ENCODE results near the gene MRGPRD. TPM values are rescaled to one million over a fixed set of nuclear protein-coding genes. Genes with fewer than 3 reads are reported as not detected.

MRGPRD gene
- total RNA-seq, 1 experiment from 2014 or later, result not detected

- Histone ChIP-seq H3K9me3 (ENCODE audit: control insufficient read depth in 1 of 2, insufficient read depth in 1 of 2, low read depth in 1 of 2, low read length in 2 of 2) (no peaks in the 10 kb centered on the region), H3K4me3 (replicated peaks in 1 of 2; ENCODE audit: low read depth in 1 of 2, low read length in 2 of 2) (no peak overlapping the region), H3K9ac (ENCODE audit: low read length) (no peak overlapping the region), H3K27me3 (ENCODE audit: insufficient read depth, low read length) (no peaks in the 10 kb centered on the region), H3K36me3 (ENCODE audit: control insufficient read depth in 1 of 2, insufficient read depth in 2 of 2, low read length in 2 of 2) (no peaks in the 10 kb centered on the region), H3K4me2 (ENCODE audit: low read length) (no peak overlapping the region), H3K27ac (ENCODE audit: low read depth, low read length) (no peak overlapping the region), H3K4me1 (ENCODE audit: control insufficient read depth in 1 of 2, insufficient read depth in 2 of 2, low read length in 2 of 2) (no peaks in the 10 kb centered on the region; a peak in 1 of 4 replicates), H4K20me1 (ENCODE audit: insufficient read depth) (no peaks in the 10 kb centered on the region), H3K9me2 (ENCODE audit: insufficient read depth) (no peaks in the 10 kb centered on the region), H2AFZ (ENCODE audit: low read depth, low read length, poor library complexity, severe bottlenecking) (no peak overlapping the region), H3K79me2 (ENCODE audit: insufficient read depth, low read length) (no peaks in the 10 kb centered on the region)
- ChIA-PET CTCF (no interaction called here), RAD21 (ENCODE audit: low non-redundant PET in 1 of 2, low total read pairs in 2 of 2, uncharacterized antibody in 2 of 2, unreplicated experiment in 2 of 2) (no interaction called here), POLR2A (no interaction called here)
- TF ChIP-seq ZFX (IDR thresholded peaks at IDR 0.05), result no peak
- no TSS peak for BruUV-seq (replicated peaks)
- intact Hi-C loops (cut with micrococcal nuclease), result no loop called here
- ATAC-seq (no peak), DNase-seq (ENCODE audit: low read depth, low spot score) (no peak)
These were observed 37.2 kb upstream of the MRGPRD start for GRCh38 chr11:69017951-69018350.

- H3K9ac ChIP-seq (ENCODE audit: low read length), result no peak overlapping the region
- H3K4me3 ChIP-seq (replicated peaks in 1 of 2; ENCODE audit: low read depth in 1 of 2, low read length in 2 of 2), result no peak overlapping the region
- intact Hi-C loops (cut with micrococcal nuclease), result no loop called here
- ChIA-PET RAD21 (ENCODE audit: low non-redundant PET in 1 of 2, low total read pairs in 2 of 2, uncharacterized antibody in 2 of 2, unreplicated experiment in 2 of 2) (no interaction called here), POLR2A (no interaction called here), CTCF (no interaction called here)
- H3K4me1 ChIP-seq (ENCODE audit: control insufficient read depth in 1 of 2, insufficient read depth in 2 of 2, low read length in 2 of 2), result peaks cover 14 to 18% of the 10 kb centered on the region in 2 experiments
- no peak overlapping the region for H3K27ac ChIP-seq (ENCODE audit: low read depth, low read length)
- H2AFZ ChIP-seq (ENCODE audit: low read depth, low read length, poor library complexity, severe bottlenecking), result no peak overlapping the region
- no peak overlapping the region for H3K4me2 ChIP-seq (ENCODE audit: low read length)
- no peaks in the 10 kb centered on the region for H3K79me2 ChIP-seq (ENCODE audit: insufficient read depth, low read length)
- no peaks in the 10 kb centered on the region for H3K9me2 ChIP-seq (ENCODE audit: insufficient read depth)
- H3K36me3 ChIP-seq (ENCODE audit: control insufficient read depth in 1 of 2, insufficient read depth in 2 of 2, low read length in 2 of 2), result no peaks in the 10 kb centered on the region
- H3K27me3 ChIP-seq (ENCODE audit: insufficient read depth, low read length), result no peaks in the 10 kb centered on the region
- no peaks in the 10 kb centered on the region for H3K9me3 ChIP-seq (ENCODE audit: control insufficient read depth in 1 of 2, insufficient read depth in 1 of 2, low read depth in 1 of 2, low read length in 2 of 2)
- ATAC-seq, result no peak
- no TSS peak for BruUV-seq (replicated peaks)
- no peak for DNase-seq (ENCODE audit: low read depth, low spot score)
- no peaks in the 10 kb centered on the region for H4K20me1 ChIP-seq (ENCODE audit: insufficient read depth)
- TF ChIP-seq MAX (IDR thresholded peaks at IDR 0.05) (no peak), SP1 (IDR thresholded peaks at IDR 0.05; ENCODE audit: low read depth) (no peak), ZFX (IDR thresholded peaks at IDR 0.05) (no peak), EZH2 (IDR thresholded peaks at IDR 0.05) (no peak), JUND (IDR thresholded peaks at IDR 0.05) (no peak), REST (IDR thresholded peaks at IDR 0.05; ENCODE audit: low read depth) (no peak), CBX3 (IDR thresholded peaks at IDR 0.05; ENCODE audit: low read depth) (no peak), EGR1 (IDR thresholded peaks at IDR 0.05; ENCODE audit: low read depth) (no peak), YY1 (IDR thresholded peaks at IDR 0.05; ENCODE audit: extremely low read depth, insufficient replicate concordance, low read depth, low read length) (no peak), CEBPB (IDR thresholded peaks at IDR 0.05; ENCODE audit: low read depth) (no peak), SIN3A (IDR thresholded peaks at IDR 0.05; ENCODE audit: low read depth) (no peak), EZH2phosphoT487 (IDR thresholded peaks at IDR 0.05; ENCODE audit: borderline replicate concordance) (no peak), RAD21 (IDR thresholded peaks at IDR 0.05; ENCODE audit: low read depth) (no peak), TCF7L2 (IDR thresholded peaks at IDR 0.05; ENCODE audit: borderline replicate concordance, extremely low read depth, insufficient read depth, insufficient read length) (no peak), FOSL1 (IDR thresholded peaks at IDR 0.05; ENCODE audit: low read depth) (no peak), ELF1 (IDR thresholded peaks at IDR 0.05; ENCODE audit: borderline replicate concordance, low read depth) (no peak), ZBTB33 (IDR thresholded peaks at IDR 0.05; ENCODE audit: extremely low read depth, insufficient replicate concordance, low read length) (no peak)
These were observed 34.2 kb upstream of the MRGPRD start for GRCh38 chr11:69014898-69015549.

Measured in HCT116 (cell line).